ENCODE measurements around the gene CFL1. TPM values are rescaled to one million over a fixed set of nuclear protein-coding genes. Genes with fewer than 3 reads are reported as not detected.
A peak's percentile ranks its signal among the peaks of the same experiment; 100 is the strongest.

CFL1 gene
- total and polyA plus RNA-seq, 5 donors from 2014 or later, result 737 to 3,209 (median 2,553) TPM

GRCh38 chr11:65891219-65892136 lies 33.5 kb upstream of the CFL1 start:
- Histone ChIP-seq H3K27ac (ENCODE audit: insufficient read depth, low read length, poor library complexity, severe bottlenecking) (peak overlapping the region; percentile 97), H3K4me3 (ENCODE audit: low read depth, low read length) (peak overlapping the region; percentile 42), H3K9me3 (ENCODE audit: control insufficient read depth in 2 of 2, low read length in 2 of 2) (no peaks in the 10 kb centered on the region), H3K27me3 (ENCODE audit: control insufficient read depth, insufficient read depth, low read length) (no peaks in the 10 kb centered on the region), H3K4me1 (ENCODE audit: control insufficient read depth, insufficient read depth, low read length, poor library complexity, severe bottlenecking) (peaks cover 64% of the 10 kb centered on the region), H3K36me3 (ENCODE audit: control insufficient read depth, insufficient read depth, low read length) (no peaks in the 10 kb centered on the region)
- Mint-ChIP-seq H3K27me3 (peaks cover 6% of the 10 kb centered on the region), H3K4me3 (peak overlapping the region; percentile 82 to 96 (median 90)), H3K27ac (peak overlapping the region; percentile 48 to 93 (median 90)), H3K36me3 (peaks cover 4% of the 10 kb centered on the region), H3K9me3 (no peaks in the 10 kb centered on the region), H3K4me1 (peaks cover 13 to 68% (median 47%) of the 10 kb centered on the region in 4 donors)
- DNase-seq (peak in 1 of 3 donors; percentile 34), ATAC-seq (ENCODE audit: low read depth in 2 of 2) (no peak)

DNA sequence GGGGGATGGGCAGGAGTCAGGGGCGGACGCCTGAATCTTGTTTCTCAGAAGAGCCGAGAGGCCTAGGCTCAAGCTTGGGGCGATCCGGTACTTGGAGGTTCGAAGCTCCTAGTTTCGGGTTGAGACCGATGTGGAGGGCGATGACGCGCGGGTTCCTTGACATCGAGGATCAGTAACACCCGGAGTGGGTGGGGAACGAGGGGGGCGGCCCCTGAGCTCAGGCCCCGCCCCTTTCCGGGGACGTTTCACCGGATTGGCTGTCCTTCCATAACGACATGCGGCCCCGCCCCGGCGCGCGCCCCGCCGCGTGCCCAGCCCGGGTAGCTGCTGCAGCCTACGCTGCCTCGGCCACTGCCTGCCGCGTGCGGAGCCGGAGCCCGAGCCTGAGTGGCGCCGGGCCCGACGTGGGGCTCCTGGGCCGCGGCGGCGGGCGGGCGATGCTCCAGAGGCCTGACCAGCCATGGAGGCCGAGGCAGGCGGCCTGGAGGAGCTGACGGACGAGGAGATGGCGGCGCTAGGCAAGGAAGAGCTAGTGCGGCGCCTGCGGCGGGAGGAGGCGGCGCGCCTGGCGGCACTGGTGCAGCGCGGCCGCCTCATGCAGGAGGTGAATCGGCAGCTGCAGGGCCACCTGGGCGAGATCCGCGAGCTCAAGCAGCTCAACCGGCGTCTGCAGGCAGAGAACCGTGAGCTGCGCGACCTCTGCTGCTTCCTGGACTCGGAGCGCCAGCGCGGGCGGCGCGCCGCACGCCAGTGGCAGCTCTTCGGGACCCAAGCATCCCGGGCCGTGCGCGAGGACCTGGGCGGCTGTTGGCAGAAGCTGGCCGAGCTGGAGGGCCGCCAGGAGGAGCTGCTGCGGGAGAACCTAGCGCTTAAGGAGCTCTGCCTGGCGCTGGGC lies 32.6 kb upstream of the CFL1 start, which contains the start of gene CCDC85B:
TSS of gene CCDC85B (plus strand) at position 350 of the 895 bp plus-strand sequence. CDS start at position 461, 111 bp downstream.
- peaks cover 6% of the 10 kb centered on the region for H3K27me3 Mint-ChIP-seq
- H3K4me1 ChIP-seq (ENCODE audit: control insufficient read depth, insufficient read depth, low read length, poor library complexity, severe bottlenecking), result peaks cover 64% of the 10 kb centered on the region
- peaks cover 4% of the 10 kb centered on the region for H3K36me3 Mint-ChIP-seq
- peak within 1 kb of the TSS; percentile 97 for H3K27ac ChIP-seq (ENCODE audit: insufficient read depth, low read length, poor library complexity, severe bottlenecking)
- H3K9me3 ChIP-seq (ENCODE audit: control insufficient read depth in 2 of 2, low read length in 2 of 2), result no peaks in the 10 kb centered on the region
- peak within 1 kb of the TSS; percentile 87 to 96 (median 90) for H3K4me3 Mint-ChIP-seq
- DNase-seq, result peak; percentile 98
- peak; percentile 65 to 79 for ATAC-seq (ENCODE audit: low read depth in 2 of 2)
- peak within 1 kb of the TSS; percentile 88 for H3K4me3 ChIP-seq (ENCODE audit: low read depth, low read length)
- H3K27me3 ChIP-seq (ENCODE audit: control insufficient read depth, insufficient read depth, low read length), result no peaks in the 10 kb centered on the region
- H3K9me3 Mint-ChIP-seq, result no peaks in the 10 kb centered on the region
- H3K36me3 ChIP-seq (ENCODE audit: control insufficient read depth, insufficient read depth, low read length), result peaks cover 1% of the 10 kb centered on the region
- peaks cover 13 to 71% (median 47%) of the 10 kb centered on the region in 4 donors for H3K4me1 Mint-ChIP-seq
- peak within 1 kb of the TSS; percentile 98 to 100 (median 99) for H3K27ac Mint-ChIP-seq

DNA sequence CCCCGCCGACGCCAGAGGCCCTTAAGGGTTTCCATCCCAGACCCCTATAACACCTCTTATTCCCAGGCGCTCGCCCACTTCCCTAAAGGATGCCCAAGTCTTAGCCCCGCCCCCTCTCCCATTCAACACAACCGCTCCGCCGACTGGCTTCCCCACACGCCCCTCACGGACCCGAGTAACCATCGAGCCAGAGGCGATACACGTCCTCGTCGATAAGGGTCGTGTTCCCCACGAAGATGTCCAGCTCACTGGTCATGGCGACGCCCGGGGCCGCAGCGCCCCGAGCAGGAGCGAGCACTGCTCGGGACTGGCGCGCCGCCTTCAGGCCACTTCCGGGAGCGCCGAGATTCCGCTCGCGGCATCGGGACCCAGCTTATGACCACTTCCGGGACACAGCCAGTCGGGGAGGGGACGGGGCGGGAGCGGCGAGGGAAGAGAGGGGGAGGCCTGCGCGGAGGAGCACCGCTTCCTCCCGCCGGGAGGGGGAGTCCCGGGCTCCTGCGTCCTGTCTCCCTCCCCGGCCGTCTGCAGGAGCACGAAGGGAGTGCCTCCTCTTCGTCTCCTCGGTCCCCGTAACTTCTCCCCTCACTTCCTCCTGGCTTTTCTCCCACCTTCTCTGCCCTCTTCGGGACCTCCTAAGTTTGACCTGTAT lies 30.3 kb upstream of the CFL1 start, which contains the start of gene FIBP:
TSS of gene FIBP (minus strand) at position 309 of the 652 bp plus-strand sequence. CDS start at position 256, 53 bp downstream.
- peak within 1 kb of the TSS; percentile 88 for H3K4me3 ChIP-seq (ENCODE audit: low read depth, low read length)
- peaks cover 16% of the 10 kb centered on the region for H3K36me3 ChIP-seq (ENCODE audit: control insufficient read depth, insufficient read depth, low read length)
- H3K27ac ChIP-seq (ENCODE audit: insufficient read depth, low read length, poor library complexity, severe bottlenecking), result peak within 1 kb of the TSS; percentile 97
- H3K4me1 Mint-ChIP-seq, result peaks cover 13 to 78% (median 53%) of the 10 kb centered on the region in 4 donors
- H3K9me3 Mint-ChIP-seq, result no peaks in the 10 kb centered on the region
- no peaks in the 10 kb centered on the region for H3K9me3 ChIP-seq (ENCODE audit: control insufficient read depth in 2 of 2, low read length in 2 of 2)
- ATAC-seq (ENCODE audit: low read depth in 2 of 2) (peak; percentile 65 to 68), DNase-seq (peak; percentile 90 to 97 (median 95))
- peak within 1 kb of the TSS; percentile 87 to 94 (median 89) for H3K4me3 Mint-ChIP-seq
- peaks cover 6% of the 10 kb centered on the region for H3K27me3 Mint-ChIP-seq
- no peaks in the 10 kb centered on the region for H3K27me3 ChIP-seq (ENCODE audit: control insufficient read depth, insufficient read depth, low read length)
- H3K4me1 ChIP-seq (ENCODE audit: control insufficient read depth, insufficient read depth, low read length, poor library complexity, severe bottlenecking), result peaks cover 61% of the 10 kb centered on the region
- peaks cover 13% of the 10 kb centered on the region for H3K36me3 Mint-ChIP-seq
- H3K27ac Mint-ChIP-seq, result peak within 1 kb of the TSS; percentile 97 to 100 (median 99)

GRCh38 chr11:65887723-65888162 lies 29.8 kb upstream of the CFL1 start:
- Histone ChIP-seq H3K9me3 (ENCODE audit: control insufficient read depth in 2 of 2, low read length in 2 of 2) (no peaks in the 10 kb centered on the region), H3K27ac (ENCODE audit: insufficient read depth, low read length, poor library complexity, severe bottlenecking) (peak overlapping the region; percentile 97), H3K36me3 (ENCODE audit: control insufficient read depth, insufficient read depth, low read length) (peaks cover 19% of the 10 kb centered on the region), H3K4me3 (ENCODE audit: low read depth, low read length) (peak overlapping the region; percentile 69), H3K27me3 (ENCODE audit: control insufficient read depth, insufficient read depth, low read length) (no peaks in the 10 kb centered on the region), H3K4me1 (ENCODE audit: control insufficient read depth, insufficient read depth, low read length, poor library complexity, severe bottlenecking) (peaks cover 56% of the 10 kb centered on the region)
- ATAC-seq (ENCODE audit: low read depth in 2 of 2) (no peak), DNase-seq (no peak)
- Mint-ChIP-seq H3K4me1 (peaks cover 13 to 73% (median 49%) of the 10 kb centered on the region in 4 donors), H3K9me3 (no peaks in the 10 kb centered on the region), H3K27ac (peak overlapping the region; percentile 97 to 100 (median 99)), H3K4me3 (peak overlapping the region; percentile 87 to 94 (median 89)), H3K27me3 (peaks cover 6% of the 10 kb centered on the region), H3K36me3 (peaks cover 13% of the 10 kb centered on the region)

DNA sequence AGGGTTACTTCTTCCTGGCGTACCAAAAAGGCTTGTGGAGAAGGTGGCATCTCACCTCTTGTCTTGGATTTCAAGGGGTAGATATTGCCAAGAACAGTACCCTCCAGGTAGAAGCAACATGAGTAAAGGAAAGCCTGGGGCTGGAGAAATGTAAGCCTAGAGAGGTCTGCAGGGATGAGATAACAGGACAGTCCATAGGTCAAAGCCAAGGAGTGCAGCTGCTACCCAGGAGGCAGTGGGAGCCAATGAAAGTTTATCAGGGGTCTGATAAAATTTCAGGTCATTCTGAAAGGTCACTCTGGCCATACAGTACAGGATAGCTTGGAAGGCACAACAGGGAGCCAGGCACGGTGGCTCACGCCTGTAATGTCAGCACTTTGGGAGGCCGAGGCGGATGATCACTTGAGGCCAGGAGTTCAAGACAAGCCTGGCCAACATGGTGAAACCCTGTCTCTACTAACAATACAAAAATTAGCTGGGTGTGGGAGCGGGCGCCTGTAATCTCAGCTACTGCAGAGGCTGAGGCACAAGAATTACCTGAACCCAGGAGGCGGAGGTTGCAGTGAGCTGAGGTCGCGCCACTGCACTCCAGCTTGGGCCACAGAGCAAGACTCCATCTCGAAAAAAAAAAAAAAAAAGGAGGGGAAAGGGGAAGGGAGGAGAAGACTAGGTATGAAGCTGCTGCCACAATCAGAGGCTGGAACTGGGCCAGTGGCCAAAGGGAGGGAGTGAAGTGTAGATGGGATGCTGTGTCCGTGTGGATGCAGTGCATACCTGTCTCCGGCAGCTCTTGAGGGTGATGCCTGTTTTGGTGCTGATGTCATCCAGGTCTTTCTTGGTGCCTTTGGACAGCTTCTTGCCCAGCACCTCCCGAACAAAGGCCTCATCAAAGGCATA lies 29.1 kb upstream of the CFL1 start:
- peaks cover 6% of the 10 kb centered on the region for H3K27me3 Mint-ChIP-seq
- Histone ChIP-seq H3K36me3 (ENCODE audit: control insufficient read depth, insufficient read depth, low read length) (peaks cover 19% of the 10 kb centered on the region), H3K27ac (ENCODE audit: insufficient read depth, low read length, poor library complexity, severe bottlenecking) (peak overlapping the region; percentile 97), H3K4me1 (ENCODE audit: control insufficient read depth, insufficient read depth, low read length, poor library complexity, severe bottlenecking) (peaks cover 49% of the 10 kb centered on the region), H3K27me3 (ENCODE audit: control insufficient read depth, insufficient read depth, low read length) (no peaks in the 10 kb centered on the region), H3K4me3 (ENCODE audit: low read depth, low read length) (peak overlapping the region; percentile 69), H3K9me3 (ENCODE audit: control insufficient read depth in 2 of 2, low read length in 2 of 2) (no peaks in the 10 kb centered on the region)
- H3K27ac Mint-ChIP-seq, result peak overlapping the region; percentile 97 to 100 (median 99)
- DNase-seq (no peak), ATAC-seq (ENCODE audit: low read depth in 2 of 2) (no peak)
- H3K4me1 Mint-ChIP-seq, result peaks cover 13 to 66% (median 43%) of the 10 kb centered on the region in 4 donors
- peaks cover 13% of the 10 kb centered on the region for H3K36me3 Mint-ChIP-seq
- no peaks in the 10 kb centered on the region for H3K9me3 Mint-ChIP-seq
- peak overlapping the region; percentile 87 to 94 (median 89) for H3K4me3 Mint-ChIP-seq

- H3K27ac ChIP-seq (ENCODE audit: insufficient read depth, low read length, poor library complexity, severe bottlenecking), result no peak overlapping the region
- Mint-ChIP-seq H3K4me1 (peaks cover 13 to 64% (median 43%) of the 10 kb centered on the region in 4 donors), H3K36me3 (peaks cover 13% of the 10 kb centered on the region), H3K27me3 (peaks cover 6% of the 10 kb centered on the region), H3K27ac (peak overlapping the region in 1 of 3 donors; percentile 60), H3K4me3 (peak overlapping the region; percentile 76 to 94 (median 89)), H3K9me3 (no peaks in the 10 kb centered on the region)
- H3K4me3 ChIP-seq (ENCODE audit: low read depth, low read length), result no peak overlapping the region
- H3K4me1 ChIP-seq (ENCODE audit: control insufficient read depth, insufficient read depth, low read length, poor library complexity, severe bottlenecking), result peaks cover 42% of the 10 kb centered on the region
- no peaks in the 10 kb centered on the region for H3K9me3 ChIP-seq (ENCODE audit: control insufficient read depth in 2 of 2, low read length in 2 of 2)
- ATAC-seq (ENCODE audit: low read depth in 2 of 2) (no peak), DNase-seq (no peak)
- peaks cover 19% of the 10 kb centered on the region for H3K36me3 ChIP-seq (ENCODE audit: control insufficient read depth, insufficient read depth, low read length)
- no peaks in the 10 kb centered on the region for H3K27me3 ChIP-seq (ENCODE audit: control insufficient read depth, insufficient read depth, low read length)
Observed at GRCh38 chr11:65885808-65886536, 28.0 kb upstream of the CFL1 start.
